Ectodermal cell (in vitro differentiated cells): Measurements from ENCODE around the gene CPSF4.
A peak's percentile ranks its signal among the peaks of the same experiment; 100 is the strongest.
"Not testable (repeated sequence)": the region's sequence is repeated elsewhere in the genome, so short reads cannot be mapped to it uniquely, and the experiment has no call there.

Experiments
- H3K27ac ChIP-seq: 2 replicates; pipeline ENCODE4 v1.7.0; 2013; ENCODE audit warnings: mild to moderate bottlenecking, low read depth, low read length; ENCODE audit not compliant: insufficient read depth, poor library complexity, severe bottlenecking
- H3K27me3 ChIP-seq: 2 replicates; pipeline ENCODE4 v1.7.0; 2013; ENCODE audit warnings: mild to moderate bottlenecking, low read length; ENCODE audit not compliant: insufficient read depth, control insufficient read depth, poor library complexity, severe bottlenecking
- H3K36me3 ChIP-seq: one replicate; pipeline ENCODE4 v1.7.0; 2013; ENCODE audit warnings: low read length; ENCODE audit not compliant: control insufficient read depth, insufficient read depth
- H3K4me1 ChIP-seq: one replicate; pipeline ENCODE4 v1.7.0; 2013; ENCODE audit warnings: low read length; ENCODE audit not compliant: control insufficient read depth, insufficient read depth
- H3K4me3 ChIP-seq: 2 replicates; pipeline ENCODE4 v1.7.0; 2013; ENCODE audit warnings: low read depth, low read length, control low read depth; ENCODE audit not compliant: insufficient read depth
- H3K9me3 ChIP-seq: 2 replicates; pipeline ENCODE4 v1.7.0; 2013; ENCODE audit warnings: mild to moderate bottlenecking, low read length, moderate library complexity; ENCODE audit not compliant: control insufficient read depth
- WGBS, 2 experiments: methylation state at CpG; one replicate each; pipeline ENCODE4 v1.1.7; 2013; ENCODE audit warnings: missing lambda C conversion rate in 2 of 2; 5-methylcytosine and 5-hydroxymethylcytosine counted together

Gene CPSF4

DNA sequence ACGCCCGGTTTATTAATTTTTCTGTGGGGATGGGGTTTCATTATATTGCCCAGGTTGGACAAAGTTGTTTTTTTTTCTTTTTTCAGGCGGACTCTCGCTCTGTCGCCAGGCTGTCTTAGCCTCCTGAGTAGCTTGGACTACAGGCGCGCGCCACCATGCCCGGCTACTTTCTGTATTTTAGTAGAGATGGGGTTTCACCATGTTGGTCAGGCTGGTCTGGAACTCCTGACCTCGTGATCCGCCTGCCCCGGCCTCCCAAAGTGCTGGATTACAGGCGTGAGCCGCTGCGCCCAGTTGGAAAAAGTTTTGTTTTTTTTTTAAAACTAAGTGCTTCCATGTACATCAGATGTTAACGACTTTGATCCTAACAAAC, 61.9 kb downstream of the CPSF4 start:
- WGBS, 2 experiments: 62 to 64% methylated on average over 16 of the region's 16 CpGs
- peak overlapping the region; percentile 68 for H3K4me3 ChIP-seq
- no peak overlapping the region for H3K27ac ChIP-seq
- H3K27me3 ChIP-seq: no peaks in the 10 kb centered on the region
- H3K4me1 ChIP-seq: peaks cover 12% of the 10 kb centered on the region
- H3K36me3 ChIP-seq: peaks cover 3% of the 10 kb centered on the region
- H3K9me3 ChIP-seq: no peaks in the 10 kb centered on the region

DNA sequence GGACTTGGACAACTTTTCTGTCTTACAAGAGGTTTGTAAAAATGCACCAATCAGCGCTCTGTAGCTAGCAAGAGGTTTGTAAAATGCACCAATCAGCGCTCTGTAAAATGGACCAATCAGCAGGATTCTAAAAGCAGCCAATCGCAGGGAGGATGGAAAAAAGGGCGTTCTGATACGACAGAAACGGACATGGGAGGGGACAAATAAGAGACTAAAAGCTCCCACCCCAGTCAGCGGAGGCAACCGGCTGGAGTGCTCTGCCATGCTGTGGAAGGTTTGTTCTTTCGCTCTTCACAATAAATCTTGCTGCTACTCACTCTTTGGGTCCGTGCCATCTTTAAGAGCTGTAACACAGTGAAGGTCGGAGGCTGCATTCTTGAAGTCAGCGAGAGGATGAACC, 62.5 kb downstream of the CPSF4 start:
- WGBS, 2 experiments: 94 to 96% methylated on average over 12 of the region's 12 CpGs
- H3K36me3 ChIP-seq, H3K9me3 ChIP-seq, H3K27me3 ChIP-seq, H3K27ac ChIP-seq: not testable (repeated sequence)
- Histone ChIP-seq H3K4me1 (peaks cover 14% of the 10 kb centered on the region), H3K4me3 (peak overlapping the region; percentile 68)

DNA sequence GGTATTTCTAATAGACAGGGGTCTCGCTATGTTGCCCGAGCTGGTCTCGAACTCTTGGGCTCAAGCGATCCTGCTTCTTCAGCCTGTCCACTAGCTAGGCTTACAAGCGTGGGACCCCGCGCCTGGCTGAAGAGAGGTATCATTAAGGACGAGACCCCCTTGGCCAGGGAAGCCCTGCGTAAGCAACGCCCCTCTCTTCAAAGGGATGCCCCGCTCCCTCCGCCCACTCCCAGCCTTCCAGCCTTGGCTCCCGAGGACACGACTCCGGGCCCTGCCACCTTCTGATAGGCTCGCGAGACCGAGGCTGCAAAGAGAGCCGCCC, 65.5 kb downstream of the CPSF4 start:
- Histone ChIP-seq H3K36me3 (no peaks in the 10 kb centered on the region), H3K4me1 (peaks cover 3% of the 10 kb centered on the region), H3K9me3 (no peaks in the 10 kb centered on the region), H3K27me3 (no peaks in the 10 kb centered on the region), H3K4me3 (peak overlapping the region; percentile 58), H3K27ac (no peak overlapping the region)
- 15 to 17% methylated on average over 19 of the region's 19 CpGs for WGBS, 2 experiments

DNA sequence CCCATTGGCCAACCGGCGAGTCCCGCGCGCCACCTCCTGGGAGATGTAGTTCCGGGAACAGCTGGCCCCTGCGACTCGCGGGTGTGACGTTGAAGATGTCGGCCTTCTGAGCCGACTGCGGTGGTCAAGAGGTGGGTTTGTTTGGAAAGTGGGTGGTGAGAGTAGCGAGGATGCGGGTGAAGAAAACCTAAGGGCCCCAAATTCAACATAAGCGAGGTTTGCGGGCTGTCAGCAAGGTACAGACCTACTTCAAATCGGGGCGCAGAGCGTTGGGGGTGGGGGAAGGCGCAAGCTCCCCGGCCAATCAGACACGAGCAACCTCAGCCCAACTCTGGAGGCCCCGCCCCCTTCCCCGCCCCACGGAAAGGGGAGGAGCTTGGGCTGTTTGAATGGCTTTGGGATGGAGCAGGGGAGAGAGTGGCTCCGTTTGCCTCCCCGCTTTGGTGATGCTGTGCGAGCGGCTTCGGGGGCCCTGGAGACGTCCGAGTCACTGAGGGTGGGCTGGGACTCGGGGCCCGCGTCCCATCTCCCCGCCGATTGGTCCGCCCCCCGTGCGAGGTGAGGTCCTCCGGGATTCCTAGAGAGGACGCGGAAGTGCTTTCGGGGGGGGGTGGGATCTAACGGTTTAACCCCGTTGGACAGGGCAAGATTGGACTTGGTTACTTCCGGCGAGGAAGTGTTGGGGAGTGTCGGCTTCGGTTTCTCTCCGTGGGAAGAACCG, 66.0 kb downstream of the CPSF4 start, which contains the start of gene ZKSCAN5:
TSS of gene ZKSCAN5 (plus strand) at position 60 of the 721 bp plus-strand sequence. CDS start 1,383 bp downstream, outside the sequence.
- H3K36me3 ChIP-seq: no peaks in the 10 kb centered on the region

DNA sequence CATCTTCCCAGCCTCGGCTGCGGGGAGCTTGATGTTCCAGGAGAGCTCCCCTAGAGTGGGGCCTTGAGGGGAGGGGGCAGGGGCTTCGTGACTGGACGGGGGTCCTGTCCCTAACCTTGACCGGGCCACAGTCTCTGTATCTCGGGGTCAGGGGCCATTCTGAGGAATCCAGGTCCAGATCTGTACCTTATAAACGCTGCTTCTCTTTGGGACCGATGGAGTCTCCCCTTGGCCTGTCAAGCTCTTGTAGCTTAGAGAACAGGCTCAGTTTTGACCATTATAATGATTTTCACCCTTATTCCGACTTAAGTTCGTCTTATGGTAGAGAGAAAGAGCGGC, 66.5 kb downstream of the CPSF4 start:
- 2 to 4% methylated on average over 11 of the region's 11 CpGs for WGBS, 2 experiments
- H3K27ac ChIP-seq: no peak overlapping the region

More for the DNA sequence above, 66.0 kb downstream of the CPSF4 start, which contains the start of gene ZKSCAN5:
- no peaks in the 10 kb centered on the region for H3K27me3 ChIP-seq
- WGBS, 2 experiments: 0% methylated on average over 53 of the region's 53 CpGs
- peak within 1 kb of the TSS; percentile 45 for H3K27ac ChIP-seq
- no peaks in the 10 kb centered on the region for H3K9me3 ChIP-seq
- peaks cover 3% of the 10 kb centered on the region for H3K4me1 ChIP-seq
- H3K4me3 ChIP-seq: peak within 1 kb of the TSS; percentile 58

More for the DNA sequence above, 66.5 kb downstream of the CPSF4 start:
- H3K4me3 ChIP-seq: peak overlapping the region; percentile 58
- H3K4me1 ChIP-seq: peaks cover 3% of the 10 kb centered on the region
- H3K9me3 ChIP-seq: no peaks in the 10 kb centered on the region
- no peaks in the 10 kb centered on the region for H3K36me3 ChIP-seq
- H3K27me3 ChIP-seq: no peaks in the 10 kb centered on the region
